GM19099 (cell line): ENCODE data around the gene VWA7.

Experiments used
- POLR2A ChIP-seq: IDR thresholded peaks from 3 replicates; pipeline ENCODE4 v1.6.1; 2011; ENCODE audit warnings: low read depth; ENCODE audit not compliant: insufficient read length; ENCODE audit errors: extremely low read depth

Gene VWA7

DNA sequence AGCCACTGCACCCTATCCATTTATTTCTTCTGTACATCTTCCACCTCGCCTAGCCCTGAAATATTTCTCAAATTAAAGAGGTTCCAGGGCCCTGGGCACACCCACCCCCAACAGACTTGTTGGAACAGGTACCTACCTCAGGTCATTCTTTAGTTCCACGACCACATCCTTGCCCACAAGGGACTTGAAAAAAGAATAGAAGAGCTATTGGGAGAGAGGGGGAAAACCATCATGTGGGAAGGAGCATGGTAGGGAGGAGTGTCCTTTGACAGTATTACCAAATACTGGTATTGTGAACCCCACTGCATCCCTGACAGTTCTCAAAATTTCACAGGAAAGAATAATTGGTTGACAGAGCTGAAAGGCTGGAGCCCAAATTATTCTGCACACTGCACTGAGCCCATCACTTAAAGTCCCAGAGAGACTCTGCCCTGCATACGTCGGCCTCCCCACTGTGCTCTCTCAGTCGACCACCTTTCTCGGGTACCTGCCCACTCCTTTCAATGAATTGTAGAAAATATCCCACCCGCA is 28.9 kb upstream of the VWA7 start:
- no peak for TF ChIP-seq POLR2A

DNA sequence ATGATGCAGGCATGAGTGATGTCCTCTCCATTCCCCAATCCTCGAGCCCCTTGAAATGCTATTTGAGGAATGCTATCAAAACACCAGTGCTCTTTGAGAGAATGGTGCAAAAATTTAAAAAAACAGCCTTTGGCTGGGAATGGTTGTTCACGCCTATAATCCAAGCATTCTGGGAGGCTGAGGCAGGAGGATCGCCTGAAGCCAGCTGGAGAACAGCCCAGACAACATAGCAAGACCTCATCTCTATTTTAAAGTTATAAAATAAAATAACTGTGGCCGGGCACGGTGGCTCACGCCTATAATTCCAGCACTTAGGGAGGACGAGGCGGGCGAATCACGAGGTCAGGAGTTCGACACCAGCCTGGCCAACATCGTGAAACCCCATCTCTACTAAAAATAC is 22.7 kb upstream of the VWA7 start:
- no peak for TF ChIP-seq POLR2A

- TF ChIP-seq POLR2A = no peak
Measured at GRCh38 chr6:31797588-31797987, 20.5 kb upstream of the VWA7 start.

DNA sequence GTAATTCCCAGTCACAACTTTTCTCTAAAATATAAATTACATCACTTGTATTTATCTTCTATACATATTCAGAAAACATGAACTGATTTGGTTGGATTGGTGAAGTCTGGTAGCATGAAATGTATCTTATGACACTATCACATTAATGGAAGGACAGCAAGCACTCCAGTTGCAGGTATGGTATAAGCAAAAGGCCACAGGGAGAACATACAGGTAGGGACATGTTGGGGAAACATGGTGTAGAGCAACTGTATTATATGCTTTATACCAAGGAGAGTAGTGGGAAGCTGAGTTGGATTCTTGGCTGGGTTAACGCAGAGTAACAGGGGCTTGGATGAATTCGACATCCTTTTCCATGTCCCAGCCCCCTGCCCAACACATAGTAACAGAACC is 19.9 kb upstream of the VWA7 start:
- no peak for TF ChIP-seq POLR2A

DNA sequence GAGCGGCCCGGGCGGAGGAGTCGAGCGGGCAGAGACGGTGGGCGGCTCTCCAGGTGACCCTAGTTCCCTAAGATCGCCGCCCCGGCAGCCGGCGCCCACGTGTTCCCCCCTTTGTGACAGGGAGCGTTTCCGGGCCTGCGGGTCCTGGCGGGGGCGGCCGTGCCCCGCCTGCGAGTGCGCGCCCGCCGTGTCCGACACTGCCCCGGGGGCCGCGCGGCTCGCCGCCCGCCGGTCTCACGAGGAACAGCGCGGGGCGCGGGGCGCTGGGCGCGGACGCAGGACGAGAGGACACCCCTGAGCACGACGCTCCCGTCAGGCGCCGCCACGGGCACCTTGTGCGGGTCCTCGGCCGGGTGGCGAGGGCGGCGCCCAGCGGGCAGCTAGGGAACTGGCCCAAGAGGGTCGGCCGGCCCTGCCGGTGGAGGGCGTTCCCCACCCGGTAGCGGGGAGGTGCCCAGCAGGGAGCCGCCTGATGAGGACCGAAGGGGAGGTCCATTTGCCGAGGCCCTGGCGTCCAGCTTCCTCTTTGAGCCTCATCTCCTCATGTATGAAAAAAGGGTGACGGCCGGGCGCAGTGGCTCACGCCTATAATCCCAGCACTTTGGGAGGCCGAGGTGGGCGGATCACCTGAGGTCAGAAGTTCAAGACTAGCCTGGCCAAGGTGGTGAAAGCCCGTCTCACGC is 18.6 kb upstream of the VWA7 start, which contains the start of gene VARS1:
VARS1 (minus strand) TSS at position 137 of the 683 bp plus-strand sequence. CDS start 535 bp downstream, outside the sequence.
- TF ChIP-seq POLR2A = peak; percentile 67

GRCh38 chr6:31794866-31795615 is 17.9 kb upstream of the VWA7 start:
- TF ChIP-seq POLR2A = no peak

DNA sequence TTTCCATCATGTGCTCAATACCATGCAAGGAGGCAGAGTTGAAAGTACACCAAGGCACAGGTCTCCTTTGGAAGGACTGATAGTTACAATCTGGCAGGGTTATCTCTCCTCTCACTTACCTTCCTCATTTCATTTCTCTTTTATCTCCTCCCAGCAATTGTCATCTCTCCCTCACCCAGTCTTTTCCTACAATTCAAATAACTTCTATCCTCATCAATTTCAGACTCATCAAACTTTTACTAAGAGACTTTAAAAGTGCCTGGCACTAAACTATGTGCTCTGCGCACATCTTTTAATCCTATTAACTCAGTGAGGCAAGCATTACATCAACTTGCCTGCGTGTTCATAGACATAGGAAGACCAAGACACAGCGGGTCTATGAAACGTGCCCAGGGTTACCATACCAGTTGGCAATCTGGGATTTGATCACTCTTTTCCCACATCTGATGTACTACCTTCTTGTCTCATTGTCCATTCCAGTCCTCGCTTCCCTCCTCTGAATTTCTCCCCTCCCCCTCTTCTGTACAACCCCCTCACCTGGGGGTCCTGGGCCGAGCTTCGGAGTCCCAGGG is 17.3 kb upstream of the VWA7 start:
- no peak for TF ChIP-seq POLR2A

DNA sequence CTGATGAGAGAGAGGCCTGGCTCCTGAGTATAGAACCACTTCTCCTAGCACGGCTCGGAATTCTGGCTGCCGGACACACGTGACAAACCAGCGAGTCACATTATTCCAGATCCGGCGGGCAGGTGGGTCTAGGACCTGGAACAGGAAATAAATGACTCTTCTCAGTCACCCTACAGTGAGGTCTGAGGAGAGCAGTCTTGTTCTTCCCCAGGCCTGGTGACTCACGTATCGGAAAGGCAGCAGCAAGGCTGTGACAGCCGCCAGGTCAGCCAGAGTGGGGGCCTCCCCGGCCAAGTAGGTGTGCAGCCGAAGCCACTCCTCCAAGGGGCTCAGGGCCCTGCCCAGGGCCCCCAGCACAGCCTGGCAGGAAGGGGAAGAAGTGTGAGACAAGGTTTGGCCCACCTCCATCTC is 15.6 kb upstream of the VWA7 start:
- TF ChIP-seq POLR2A = no peak

DNA sequence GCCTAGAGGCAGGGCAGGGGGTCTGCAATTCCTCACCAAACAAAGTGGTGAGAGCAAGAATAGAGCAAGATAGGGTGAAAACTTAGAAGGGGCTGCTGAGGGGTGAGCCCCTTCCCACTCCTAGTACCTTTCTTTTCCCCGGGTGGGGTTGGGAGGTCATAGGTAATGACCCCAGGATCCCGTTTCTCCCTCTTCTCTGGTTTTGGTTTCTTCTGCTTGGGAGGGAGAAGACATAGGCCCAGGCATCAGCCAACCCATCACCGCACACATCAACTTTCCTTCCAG is 14.9 kb upstream of the VWA7 start:
- no peak for TF ChIP-seq POLR2A

DNA sequence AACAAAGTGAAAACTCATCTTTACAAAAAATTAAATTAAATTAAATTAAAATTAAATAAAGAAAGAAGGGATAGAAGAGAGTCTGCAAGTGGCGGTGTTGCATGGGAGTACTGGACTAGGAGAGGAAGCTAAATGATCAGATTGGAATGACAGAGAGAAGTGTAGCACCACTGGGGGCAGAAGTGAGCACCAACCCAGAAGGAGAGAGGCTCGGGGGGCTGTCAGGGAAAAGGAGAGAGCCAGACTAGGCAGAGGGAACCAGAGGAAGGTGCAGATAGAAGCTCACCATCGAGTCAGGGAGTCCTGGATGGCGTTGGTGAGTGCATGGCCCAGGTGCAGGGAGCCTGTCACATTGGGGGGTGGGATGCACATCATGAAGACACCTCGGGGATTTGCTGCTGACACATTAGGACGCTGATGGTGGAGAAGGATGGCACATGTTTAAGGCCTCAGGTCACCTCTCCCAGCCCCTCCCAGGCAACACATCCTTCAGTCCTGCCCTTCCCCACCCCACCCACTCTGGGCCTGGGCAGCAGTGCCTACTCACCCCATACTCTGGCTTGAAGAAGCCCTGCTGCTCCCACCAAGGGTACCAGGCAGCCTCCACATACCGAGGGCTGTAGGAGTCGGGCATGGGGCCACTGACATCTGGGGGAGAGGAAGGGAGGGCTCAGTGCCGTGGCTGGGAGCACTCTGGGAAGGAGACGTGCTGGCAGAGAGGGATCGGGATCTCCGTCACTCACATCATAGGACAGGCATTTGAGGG is 14.4 kb upstream of the VWA7 start:
- no peak for TF ChIP-seq POLR2A

- TF ChIP-seq POLR2A = no peak
Measured at GRCh38 chr6:31785475-31785874, 8.3 kb upstream of the VWA7 start.

DNA sequence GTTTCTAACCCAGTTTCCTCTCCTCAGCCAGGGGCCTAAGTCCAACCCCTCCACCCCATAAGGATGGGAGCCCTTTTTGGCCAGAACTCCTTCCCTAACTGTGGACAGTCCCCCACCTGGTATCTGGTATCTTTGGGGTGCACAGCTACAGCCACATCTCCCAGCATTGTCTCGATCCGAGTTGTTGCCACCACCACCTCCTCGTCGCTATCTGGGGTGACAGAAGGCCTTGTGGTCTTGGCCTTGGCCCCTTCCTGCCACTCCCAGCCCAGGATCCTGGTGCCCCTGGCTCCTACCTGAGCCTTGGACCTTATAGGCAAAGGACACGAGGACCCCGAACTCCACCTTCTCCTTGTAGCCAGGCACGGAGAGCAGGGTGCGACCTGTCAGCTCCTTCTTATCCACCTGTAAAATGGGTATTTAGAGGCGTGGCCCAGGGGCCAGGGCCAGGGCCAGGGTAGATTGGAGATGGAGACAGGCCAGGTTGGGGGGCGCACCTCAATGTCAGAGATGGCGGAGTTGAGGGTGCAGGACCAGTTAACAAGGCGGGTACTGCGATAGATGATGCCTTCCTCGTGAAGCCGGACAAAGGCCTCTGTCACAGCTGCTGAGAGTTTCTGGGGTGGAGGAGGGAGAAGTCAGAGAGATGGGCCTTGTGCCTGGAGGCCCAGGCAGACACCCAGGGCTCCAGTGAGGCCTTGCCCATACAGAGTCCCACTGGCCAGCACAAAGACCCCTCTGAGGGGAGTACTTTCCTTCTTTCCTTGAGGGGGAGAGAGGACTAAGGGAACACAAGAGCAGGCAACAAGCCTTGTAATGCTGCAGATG is 7.2 kb upstream of the VWA7 start:
- TF ChIP-seq POLR2A = no peak

- TF ChIP-seq POLR2A = no peak
Measured at GRCh38 chr6:31782126-31782855, 5.2 kb upstream of the VWA7 start.
